Hematopoietic multipotent progenitor cell (in vitro differentiated cells): Measurements from ENCODE around the gene METTL2B. TPM values are rescaled to one million over a fixed set of nuclear protein-coding genes. Genes with fewer than 3 reads are reported as not detected.

Experiments
- small RNA-seq: library from RNA; depleted of rRNA; stranded (forward); fragments of <200 nt; gene quantifications from one replicate; pipeline ENCODE3, GENCODE V24; 2012
- total RNA-seq: library from RNA; depleted of rRNA; stranded (reverse); fragments of >200 nt; gene quantifications from one replicate; pipeline ENCODE4 v1.2.3, GENCODE V29; 2012

METTL2B gene
- total RNA-seq, 1 donor = 13.5 TPM

Small RNA genes lying within 50 kb of the gene (small RNA-seq; reads per million reads assigned to genes)
- gene AC010655.1 (not detected), gene AC010655.2 (not detected), gene RF00017 (not detected), gene RNU7-54P (not detected)

Other genes starting within 250 kb of the METTL2B start
- under 0.01 TPM for gene LEP, start 235.5 kb upstream of the METTL2B start, total RNA-seq
- 6.5 TPM for gene RBM28, start 132.8 kb upstream of the METTL2B start, total RNA-seq
- 0.27 TPM for gene PRRT4, start 115.1 kb upstream of the METTL2B start, total RNA-seq
- gene IMPDH1, start 66.8 kb upstream of the METTL2B start, total RNA-seq = 57.9 TPM
- gene HILPDA, start 20.9 kb upstream of the METTL2B start, total RNA-seq = 7.5 TPM
- 0.27 TPM for gene GARIN1A, start 195.5 kb downstream of the METTL2B start, total RNA-seq